Measurements from ENCODE around the gene NDST4.

- TF ChIP-seq, protein P1, sequence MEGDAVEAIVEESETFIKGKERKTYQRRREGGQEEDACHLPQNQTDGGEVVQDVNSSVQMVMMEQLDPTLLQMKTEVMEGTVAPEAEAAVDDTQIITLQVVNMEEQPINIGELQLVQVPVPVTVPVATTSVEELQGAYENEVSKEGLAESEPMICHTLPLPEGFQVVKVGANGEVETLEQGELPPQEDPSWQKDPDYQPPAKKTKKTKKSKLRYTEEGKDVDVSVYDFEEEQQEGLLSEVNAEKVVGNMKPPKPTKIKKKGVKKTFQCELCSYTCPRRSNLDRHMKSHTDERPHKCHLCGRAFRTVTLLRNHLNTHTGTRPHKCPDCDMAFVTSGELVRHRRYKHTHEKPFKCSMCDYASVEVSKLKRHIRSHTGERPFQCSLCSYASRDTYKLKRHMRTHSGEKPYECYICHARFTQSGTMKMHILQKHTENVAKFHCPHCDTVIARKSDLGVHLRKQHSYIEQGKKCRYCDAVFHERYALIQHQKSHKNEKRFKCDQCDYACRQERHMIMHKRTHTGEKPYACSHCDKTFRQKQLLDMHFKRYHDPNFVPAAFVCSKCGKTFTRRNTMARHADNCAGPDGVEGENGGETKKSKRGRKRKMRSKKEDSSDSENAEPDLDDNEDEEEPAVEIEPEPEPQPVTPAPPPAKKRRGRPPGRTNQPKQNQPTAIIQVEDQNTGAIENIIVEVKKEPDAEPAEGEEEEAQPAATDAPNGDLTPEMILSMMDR (IDR thresholded peaks at IDR 0.05), result no peak
- TF ChIP-seq POLR2AphosphoS5 (IDR thresholded peaks at IDR 0.05) (no peak), EP300 (IDR thresholded peaks at IDR 0.05) (no peak), POLR2A (IDR thresholded peaks at IDR 0.05) (no peak)
Measured at GRCh38 chr4:115121351-115122043, 8.1 kb upstream of the NDST4 start.

All from stomach (tissue), 4 donors.